Colonic mucosa (tissue), 4 donors: ENCODE measurements around the gene ITM2B. TPM values are rescaled to one million over a fixed set of nuclear protein-coding genes. Genes with fewer than 3 reads are reported as not detected.

Experiments used
- DNase-seq: peaks from one replicate; pipeline ENCODE4 v3.0.0-alpha.2; 2020
- H3K27ac ChIP-seq: fragments of 200-600 bp; one replicate; pipeline ENCODE4 v1.8.0; 2021
- H3K27me3 ChIP-seq: fragments of 200-600 bp; one replicate; pipeline ENCODE4 v1.8.0; 2021
- H3K36me3 ChIP-seq: fragments of 200-600 bp; one replicate; pipeline ENCODE4 v1.8.0; 2021
- H3K4me1 ChIP-seq: fragments of 200-600 bp; one replicate; pipeline ENCODE4 v1.8.0; 2021; ENCODE audit warnings: mild to moderate bottlenecking
- H3K4me3 ChIP-seq: fragments of 200-600 bp; one replicate; pipeline ENCODE4 v1.8.0; 2021
- H3K9ac ChIP-seq, 2 donors: one replicate each; pipeline ENCODE4 v1.7.0; 2013; ENCODE audit warnings: control low read depth in 2 of 2, low read depth in 2 of 2, low read length in 2 of 2
- H3K9me3 ChIP-seq: fragments of 200-600 bp; one replicate; pipeline ENCODE4 v1.8.0; 2021
- intact Hi-C: fragments of 100-400 bp; cut with DNase I; formaldehyde crosslinking; loops from one replicate; pipeline ENCODE4 v1.14.1; 2022
- total RNA-seq, 2 donors: library from RNA; stranded (reverse); fragmentation: NEBNext Ultra II Directional in 1 of 2; extraction: Animal tissue kit (Norgen Biotek cat#: 25700) in 1 of 2; gene quantifications; one replicate each; pipeline ENCODE4 v1.2.1, GENCODE V29; 2021
- TF ChIP-seq, protein P1 (sequence below): fragments of 200-600 bp; IDR thresholded peaks from one replicate; pipeline ENCODE4 v1.8.0; 2022; ENCODE audit warnings: antibody characterized with exemption, mild to moderate bottlenecking
- donor health status: healthy.
- donor health status: DM: no; HTN: no; CAD: no.
- donor health status: DM: no; HTN: no; CAD: no.

The ITM2B gene
- total RNA-seq, 2 donors from 2014 or later: 257 to 456 TPM

DNA sequence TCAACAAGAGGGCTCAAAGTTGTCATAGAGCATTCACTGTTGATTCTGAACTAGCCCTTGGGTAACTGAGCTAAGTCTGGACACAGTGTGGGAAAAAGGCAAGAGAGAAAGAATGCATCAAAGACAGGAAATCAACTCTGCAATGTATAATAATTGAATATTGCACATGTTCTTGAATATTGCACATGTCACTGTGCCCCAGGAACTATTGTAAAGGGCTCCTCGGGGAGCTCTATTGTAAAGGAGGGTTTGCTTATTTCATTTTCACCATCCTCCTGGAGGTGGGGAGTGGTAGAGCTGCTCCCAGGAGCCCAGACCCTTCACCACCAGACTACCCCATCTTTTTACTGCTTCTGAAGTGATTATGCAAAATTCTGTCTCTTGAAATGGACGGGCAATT is 44.4 kb upstream of the ITM2B start:
- DNase-seq: no peak
- Histone ChIP-seq H3K4me3 (no peak overlapping the region), H3K27ac (no peak overlapping the region), H3K9ac (no peak overlapping the region), H3K9me3 (no peaks in the 10 kb centered on the region), H3K4me1 (no peaks in the 10 kb centered on the region), H3K36me3 (no peaks in the 10 kb centered on the region), H3K27me3 (no peaks in the 10 kb centered on the region)
- intact Hi-C loops: no loop called here
- TF ChIP-seq, protein P1, sequence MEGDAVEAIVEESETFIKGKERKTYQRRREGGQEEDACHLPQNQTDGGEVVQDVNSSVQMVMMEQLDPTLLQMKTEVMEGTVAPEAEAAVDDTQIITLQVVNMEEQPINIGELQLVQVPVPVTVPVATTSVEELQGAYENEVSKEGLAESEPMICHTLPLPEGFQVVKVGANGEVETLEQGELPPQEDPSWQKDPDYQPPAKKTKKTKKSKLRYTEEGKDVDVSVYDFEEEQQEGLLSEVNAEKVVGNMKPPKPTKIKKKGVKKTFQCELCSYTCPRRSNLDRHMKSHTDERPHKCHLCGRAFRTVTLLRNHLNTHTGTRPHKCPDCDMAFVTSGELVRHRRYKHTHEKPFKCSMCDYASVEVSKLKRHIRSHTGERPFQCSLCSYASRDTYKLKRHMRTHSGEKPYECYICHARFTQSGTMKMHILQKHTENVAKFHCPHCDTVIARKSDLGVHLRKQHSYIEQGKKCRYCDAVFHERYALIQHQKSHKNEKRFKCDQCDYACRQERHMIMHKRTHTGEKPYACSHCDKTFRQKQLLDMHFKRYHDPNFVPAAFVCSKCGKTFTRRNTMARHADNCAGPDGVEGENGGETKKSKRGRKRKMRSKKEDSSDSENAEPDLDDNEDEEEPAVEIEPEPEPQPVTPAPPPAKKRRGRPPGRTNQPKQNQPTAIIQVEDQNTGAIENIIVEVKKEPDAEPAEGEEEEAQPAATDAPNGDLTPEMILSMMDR: no peak

DNA sequence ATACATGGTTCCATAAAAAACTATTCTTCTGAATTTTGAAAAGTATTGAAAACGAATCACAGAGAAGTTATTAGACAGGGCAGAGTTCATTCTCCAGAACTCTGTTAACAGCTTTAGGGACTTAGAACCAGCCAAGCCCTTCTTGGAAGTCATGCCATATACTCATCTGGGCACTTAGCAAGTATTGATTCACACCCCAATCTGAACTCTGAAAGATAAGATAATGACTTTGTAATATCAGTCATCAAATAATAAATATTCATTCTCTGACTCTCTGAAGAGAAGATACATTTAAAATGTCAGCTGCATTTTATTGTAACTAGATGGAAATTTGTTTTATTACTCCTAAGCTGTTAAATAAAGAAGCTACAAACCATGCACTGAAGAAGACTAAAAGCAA is 43.8 kb upstream of the ITM2B start:
- TF ChIP-seq, protein P1: no peak
- Histone ChIP-seq H3K36me3 (no peaks in the 10 kb centered on the region), H3K9ac (no peak overlapping the region), H3K9me3 (no peaks in the 10 kb centered on the region), H3K27me3 (no peaks in the 10 kb centered on the region), H3K27ac (no peak overlapping the region), H3K4me1 (no peaks in the 10 kb centered on the region), H3K4me3 (no peak overlapping the region)
- intact Hi-C loops: no loop called here
- DNase-seq: no peak

- no peaks in the 10 kb centered on the region for H3K36me3 ChIP-seq
- H3K4me1 ChIP-seq: no peaks in the 10 kb centered on the region
- H3K27me3 ChIP-seq: no peaks in the 10 kb centered on the region
- no peak overlapping the region for H3K27ac ChIP-seq
- DNase-seq: no peak
- intact Hi-C loops: no loop called here
- no peak overlapping the region for H3K4me3 ChIP-seq
- H3K9ac ChIP-seq: no peak overlapping the region
- TF ChIP-seq, protein P1: no peak
- no peaks in the 10 kb centered on the region for H3K9me3 ChIP-seq
These were observed 40.5 kb upstream of the ITM2B start for GRCh38 chr13:48192411-48192935.

DNA sequence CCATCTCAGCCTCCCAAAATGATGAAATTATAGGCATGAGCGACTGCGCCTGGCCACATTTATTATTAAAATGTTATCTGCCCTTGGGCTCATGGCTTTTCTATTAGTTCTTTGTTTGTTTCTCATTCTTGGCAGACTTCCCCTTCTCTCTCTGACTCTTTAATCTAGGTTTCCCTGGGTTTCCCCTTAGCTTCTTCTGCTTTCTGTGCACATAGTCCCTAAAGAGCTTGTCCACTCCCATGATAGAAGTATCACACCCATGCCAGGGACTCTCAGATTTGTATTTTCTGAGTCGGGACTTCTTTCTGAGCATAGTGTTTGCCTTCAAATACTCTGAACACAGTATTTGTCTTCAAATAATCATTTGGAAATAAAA is 38.6 kb upstream of the ITM2B start:
- no peaks in the 10 kb centered on the region for H3K4me1 ChIP-seq

DNA sequence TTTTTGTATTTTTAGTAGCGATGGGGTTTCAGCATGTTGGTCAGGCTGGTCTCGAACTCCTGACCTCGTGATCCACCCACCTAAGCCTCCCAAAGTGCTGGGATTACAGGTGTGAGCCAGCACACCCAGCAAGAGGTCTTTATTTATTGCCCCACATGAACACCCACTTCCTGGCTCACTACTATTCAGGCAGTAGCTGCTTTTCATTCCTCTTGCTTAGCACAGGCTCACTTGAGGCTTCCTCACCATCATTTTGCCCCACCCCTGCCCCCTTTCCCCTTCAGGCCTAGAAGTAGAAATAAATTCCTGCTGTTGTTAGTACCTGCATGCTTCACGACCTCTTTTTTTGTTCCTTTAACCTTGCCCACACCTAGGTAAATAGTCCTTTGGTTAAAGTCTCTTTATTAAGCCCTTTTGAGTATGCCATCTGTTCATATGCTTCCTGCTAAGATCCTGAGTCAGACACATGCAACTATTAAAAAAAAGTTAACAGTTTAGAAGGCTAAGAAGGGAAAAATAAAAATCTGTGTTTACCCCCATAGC is 33.5 kb upstream of the ITM2B start:
- TF ChIP-seq, protein P1: no peak
- Histone ChIP-seq H3K27ac (no peak overlapping the region), H3K9ac (no peak overlapping the region), H3K36me3 (no peaks in the 10 kb centered on the region), H3K4me3 (no peak overlapping the region), H3K27me3 (no peaks in the 10 kb centered on the region), H3K9me3 (no peaks in the 10 kb centered on the region), H3K4me1 (no peaks in the 10 kb centered on the region)
- DNase-seq: no peak
- intact Hi-C loops: no loop called here

More for the DNA sequence above, 38.6 kb upstream of the ITM2B start:
- no peak overlapping the region for H3K27ac ChIP-seq
- H3K9me3 ChIP-seq: no peaks in the 10 kb centered on the region
- TF ChIP-seq, protein P1: no peak
- DNase-seq: no peak
- no peak overlapping the region for H3K9ac ChIP-seq
- no peaks in the 10 kb centered on the region for H3K36me3 ChIP-seq
- intact Hi-C loops: no loop called here
- H3K4me3 ChIP-seq: no peak overlapping the region
- no peaks in the 10 kb centered on the region for H3K27me3 ChIP-seq
